Measurements from ENCODE around the gene ATP9B. TPM values are rescaled to one million over a fixed set of nuclear protein-coding genes. Genes with fewer than 3 reads are reported as not detected.

Gene ATP9B
- total RNA-seq, 1 experiment from 2014 or later: 44.4 TPM

DNA sequence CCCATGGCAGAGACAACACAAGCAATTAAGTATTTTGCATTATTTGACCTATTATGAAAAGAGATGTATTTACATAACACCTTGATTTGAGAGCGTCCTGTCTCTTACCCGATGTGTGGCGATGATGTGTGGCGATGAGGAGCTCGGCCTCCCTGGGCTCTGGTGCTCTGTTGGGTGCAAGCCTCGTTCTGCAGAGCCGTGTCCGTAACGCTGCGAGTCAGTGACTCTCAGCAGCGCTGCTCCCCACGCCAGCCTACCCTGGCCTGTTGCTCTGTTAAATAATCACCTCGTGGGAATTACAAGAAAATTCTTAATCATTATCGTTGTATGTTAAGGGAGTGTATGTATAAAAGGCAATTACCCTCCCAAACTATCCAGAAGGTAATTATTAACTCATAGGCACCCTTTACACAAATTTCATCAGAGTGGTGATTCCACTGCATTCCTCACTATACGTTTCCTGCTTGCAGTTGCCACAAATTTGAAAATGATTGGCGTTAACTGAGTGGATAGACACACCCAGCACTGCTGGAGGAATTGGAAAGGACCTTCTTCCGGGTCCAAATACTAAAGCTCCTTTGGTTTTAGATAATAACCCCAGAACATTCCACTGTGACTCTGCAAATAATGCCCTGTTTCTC, 274.5 kb downstream of the ATP9B start:
- in situ Hi-C loops (cut with HindIII; ENCODE audit: low pct_unique_long_range_greater_than_20kb, low sequenced_read_pairs) (no loop called here), intact Hi-C loops (cut with micrococcal nuclease; ENCODE audit: unreplicated experiment) (no loop called here)
- ATAC-seq (no peak), DNase-seq (ENCODE audit: low read depth, low spot score) (no peak)
- H3K27me3 ChIP-seq (ENCODE audit: control insufficient read depth, insufficient read depth, low read length): no peaks in the 10 kb centered on the region
- H3K4me1 ChIP-seq (ENCODE audit: control insufficient read depth, insufficient read depth, low read length): no peaks in the 10 kb centered on the region
- TF ChIP-seq TCF7L2 (IDR thresholded peaks at IDR 0.05; ENCODE audit: low read depth, low read length) (no peak), POLR2AphosphoS5 (IDR thresholded peaks at IDR 0.05; ENCODE audit: low read depth, low read length) (no peak), REST (IDR thresholded peaks at IDR 0.05; ENCODE audit: insufficient read depth in 1 of 2, low read depth in 2 of 2, low read length in 1 of 2) (no peak), SIN3A (IDR thresholded peaks at IDR 0.05; ENCODE audit: borderline replicate concordance, insufficient read depth, low read depth, low read length) (no peak)
- TF ChIP-seq, protein P1, sequence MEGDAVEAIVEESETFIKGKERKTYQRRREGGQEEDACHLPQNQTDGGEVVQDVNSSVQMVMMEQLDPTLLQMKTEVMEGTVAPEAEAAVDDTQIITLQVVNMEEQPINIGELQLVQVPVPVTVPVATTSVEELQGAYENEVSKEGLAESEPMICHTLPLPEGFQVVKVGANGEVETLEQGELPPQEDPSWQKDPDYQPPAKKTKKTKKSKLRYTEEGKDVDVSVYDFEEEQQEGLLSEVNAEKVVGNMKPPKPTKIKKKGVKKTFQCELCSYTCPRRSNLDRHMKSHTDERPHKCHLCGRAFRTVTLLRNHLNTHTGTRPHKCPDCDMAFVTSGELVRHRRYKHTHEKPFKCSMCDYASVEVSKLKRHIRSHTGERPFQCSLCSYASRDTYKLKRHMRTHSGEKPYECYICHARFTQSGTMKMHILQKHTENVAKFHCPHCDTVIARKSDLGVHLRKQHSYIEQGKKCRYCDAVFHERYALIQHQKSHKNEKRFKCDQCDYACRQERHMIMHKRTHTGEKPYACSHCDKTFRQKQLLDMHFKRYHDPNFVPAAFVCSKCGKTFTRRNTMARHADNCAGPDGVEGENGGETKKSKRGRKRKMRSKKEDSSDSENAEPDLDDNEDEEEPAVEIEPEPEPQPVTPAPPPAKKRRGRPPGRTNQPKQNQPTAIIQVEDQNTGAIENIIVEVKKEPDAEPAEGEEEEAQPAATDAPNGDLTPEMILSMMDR (IDR thresholded peaks at IDR 0.05): no peak
- no peak overlapping the region for H3K27ac ChIP-seq (ENCODE audit: low read length)
- ChIA-PET POLR2A (no interaction called here), CTCF (interaction anchor here (0.5 kb wide), 1 partner anchor 390 kb away, joined by 8 read pairs; no protein-coding TSS in a partner anchor)
- BruUV-seq (replicated peaks): no TSS peak
- no peaks in the 10 kb centered on the region; the same call in 1 of the 2 replicates for H3K36me3 ChIP-seq (ENCODE audit: control insufficient read depth, insufficient read depth, low read length)
- no peak overlapping the region for H3K4me3 ChIP-seq (ENCODE audit: low read depth in 2 of 2, low read length in 2 of 2)
- H3K9me3 ChIP-seq (ENCODE audit: control insufficient read depth, insufficient read depth, low read depth, low read length): no peaks in the 10 kb centered on the region

GRCh38 chr18:79344208-79344581, 275.0 kb downstream of the ATP9B start:
- no peak overlapping the region for H3K27ac ChIP-seq (ENCODE audit: low read length)
- no peaks in the 10 kb centered on the region for H3K9me3 ChIP-seq (ENCODE audit: control insufficient read depth, insufficient read depth, low read depth, low read length)
- no TSS peak for BruUV-seq (replicated peaks)
- in situ Hi-C loops (cut with HindIII; ENCODE audit: low pct_unique_long_range_greater_than_20kb, low sequenced_read_pairs): no loop called here
- H3K27me3 ChIP-seq (ENCODE audit: control insufficient read depth, insufficient read depth, low read length): no peaks in the 10 kb centered on the region
- ChIA-PET CTCF (no interaction called here), POLR2A (no interaction called here)
- no peak for ATAC-seq
- no peak overlapping the region for H3K4me3 ChIP-seq (ENCODE audit: low read depth in 2 of 2, low read length in 2 of 2)
- intact Hi-C loops (cut with micrococcal nuclease; ENCODE audit: unreplicated experiment): no loop called here
- H3K36me3 ChIP-seq (ENCODE audit: control insufficient read depth, insufficient read depth, low read length): no peaks in the 10 kb centered on the region; the same call in 1 of the 2 replicates
- DNase-seq (ENCODE audit: low read depth, low spot score): no peak
- no peaks in the 10 kb centered on the region for H3K4me1 ChIP-seq (ENCODE audit: control insufficient read depth, insufficient read depth, low read length)
- TF ChIP-seq POLR2AphosphoS5 (IDR thresholded peaks at IDR 0.05; ENCODE audit: low read depth, low read length) (no peak), TCF7L2 (IDR thresholded peaks at IDR 0.05; ENCODE audit: low read depth, low read length) (no peak), SIN3A (IDR thresholded peaks at IDR 0.05; ENCODE audit: borderline replicate concordance, insufficient read depth, low read depth, low read length) (no peak), REST (IDR thresholded peaks at IDR 0.05; ENCODE audit: insufficient read depth in 1 of 2, low read depth in 2 of 2, low read length in 1 of 2) (no peak)
- TF ChIP-seq, protein P1 (IDR thresholded peaks at IDR 0.05): no peak

All from Panc1 (cell line).